OCI-LY3 (cell line): Measurements from ENCODE around the gene PIK3R5.

Experiments used
- CTCF ChIP-seq: fragments of 200-600, 300-600 bp; sonication (generic); IDR thresholded peaks from 2 replicates; pipeline ENCODE4 v1.5.1; 2014; ENCODE audit warnings: antibody characterized with exemption, low read length, low read depth
- EZH2phosphoT487 ChIP-seq: fragments of 200-600 bp; shearing (Covaris generic); IDR thresholded peaks from 2 replicates; pipeline ENCODE4 v1.6.1; 2018; ENCODE audit warnings: antibody characterized with exemption, mixed run types, low read depth

DNA sequence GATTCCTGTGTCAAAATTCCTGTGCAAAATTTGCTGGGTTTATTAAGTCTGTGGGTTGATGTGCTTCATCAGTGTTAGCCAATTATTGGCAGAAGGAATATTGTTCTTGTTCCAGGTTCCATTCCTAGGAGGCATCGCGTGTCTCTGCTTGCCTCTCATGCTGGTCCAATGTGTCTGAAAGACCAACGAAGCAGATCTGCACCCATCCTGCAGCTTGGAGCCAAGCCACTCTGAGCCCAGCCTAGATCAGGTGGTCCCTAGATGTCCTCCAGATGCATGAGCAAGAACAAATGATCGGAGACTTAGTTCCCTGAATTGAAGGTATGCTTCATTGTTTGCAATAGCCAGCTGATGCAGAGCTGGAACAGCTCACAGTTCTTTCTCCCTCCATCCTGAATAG is 87.5 kb downstream of the PIK3R5 start:
- TF ChIP-seq CTCF (no peak), EZH2phosphoT487 (no peak)
